HepG2 (cell line): ENCODE data around the gene HINT1. TPM values are rescaled to one million over a fixed set of nuclear protein-coding genes. Genes with fewer than 3 reads are reported as not detected.
A peak's percentile ranks its signal among the peaks of the same experiment; 100 is the strongest.

Experiments used
- CENPT ChIP-seq: sonication (generic); formaldehyde crosslinking; IDR thresholded peaks from 2 replicates; pipeline ENCODE4 v1.8.0; 2022; ENCODE audit warnings: low read depth, mild to moderate bottlenecking, moderate library complexity, missing genetic modification reagents
- ELF1 ChIP-seq: sonication (generic); formaldehyde crosslinking; IDR thresholded peaks from 2 replicates; pipeline ENCODE4 v1.4.0; 2020; ENCODE audit warnings: missing genetic modification reagents
- HNF1A ChIP-seq, 2 experiments: sonication (generic) in 1 of 2; formaldehyde crosslinking in 1 of 2; IDR thresholded peaks; 2 replicates each; pipeline versions ENCODE4 v1.4.0 to v1.6.1; 2016 to 2020; ENCODE audit warnings: borderline replicate concordance in 1 of 2, low read depth in 1 of 2, mild to moderate bottlenecking in 1 of 2, missing genetic modification reagents in 1 of 2
- HNRNPK ChIP-seq: fragments of 200-400 bp; formaldehyde crosslinking; IDR thresholded peaks from 2 replicates; pipeline ENCODE4 v1.6.1; 2018; ENCODE audit warnings: low read length, low read depth, moderate library complexity, mild to moderate bottlenecking; ENCODE audit not compliant: poor library complexity, severe bottlenecking
- MED8 ChIP-seq: sonication (generic); formaldehyde crosslinking; IDR thresholded peaks from 2 replicates; pipeline ENCODE4 v1.8.1; 2023; ENCODE audit warnings: mild to moderate bottlenecking, missing genetic modification reagents; ENCODE audit not compliant: insufficient replicate concordance
- MTF2 ChIP-seq: sonication (generic); formaldehyde crosslinking; IDR thresholded peaks from 2 replicates; pipeline ENCODE4 v1.5.0; 2020; ENCODE audit warnings: missing genetic modification reagents, borderline replicate concordance
- NFAT5 ChIP-seq: sonication (generic); formaldehyde crosslinking; IDR thresholded peaks from 2 replicates; pipeline ENCODE4 v1.4.0; 2020; ENCODE audit warnings: missing genetic modification reagents
- NKX3-1 ChIP-seq: sonication (generic); formaldehyde crosslinking; IDR thresholded peaks from 2 replicates; pipeline ENCODE4 v1.5.0; 2020; ENCODE audit warnings: missing genetic modification reagents
- NR2F1 ChIP-seq, 2 experiments: fragments of 450-650 bp in 1 of 2; formaldehyde crosslinking in 1 of 2; IDR thresholded peaks; 2 replicates each; pipeline versions ENCODE4 v1.5.0 to v1.6.1; 2016 to 2020; ENCODE audit warnings: mild to moderate bottlenecking in 1 of 2, missing compliant biosample characterization in 1 of 2, missing genetic modification reagents in 1 of 2, moderate library complexity in 1 of 2
- PCBP1 ChIP-seq: fragments of 200-400 bp; formaldehyde crosslinking; IDR thresholded peaks from 2 replicates; pipeline ENCODE4 v1.6.1; 2017; ENCODE audit warnings: mild to moderate bottlenecking, low read depth, low read length, borderline replicate concordance
- SAFB2 ChIP-seq: sonication (generic); formaldehyde crosslinking; IDR thresholded peaks from 2 replicates; pipeline ENCODE4 v1.5.1; 2020; ENCODE audit warnings: missing genetic modification reagents, low read depth, mild to moderate bottlenecking, borderline replicate concordance
- TBX3 ChIP-seq: fragments of 450-650 bp; IDR thresholded peaks from 2 replicates; pipeline ENCODE4 v1.6.1; 2017; ENCODE audit warnings: antibody characterized with exemption, mild to moderate bottlenecking, inconsistent platforms, borderline replicate concordance
- USF2 ChIP-seq, 2 experiments: sonication (generic) in 1 of 2; formaldehyde crosslinking in 1 of 2; IDR thresholded peaks; 2 replicates each; pipeline versions ENCODE4 v1.5.1 to v1.6.1; 2011 to 2020; ENCODE audit warnings: borderline replicate concordance in 1 of 2, low read depth in 1 of 2, low read length in 1 of 2, mild to moderate bottlenecking in 1 of 2, missing genetic modification reagents in 1 of 2, moderate library complexity in 1 of 2
- ZSCAN21 ChIP-seq: sonication (generic); formaldehyde crosslinking; IDR thresholded peaks from 2 replicates; pipeline ENCODE4 v1.8.0; 2022; ENCODE audit warnings: mild to moderate bottlenecking, missing genetic modification reagents, moderate library complexity, borderline replicate concordance
- polyA plus RNA-seq, 8 experiments: library from polyadenylated mRNA; depleted of rRNA in 3 of 8; stranded (reverse) in 7 of 8; unstranded in 1 of 8; fragments of >200 nt; fragmentation: Illumina TruSeq in 4 of 8; extraction: Trizol in 4 of 8; gene quantifications; 2 replicates each; pipeline versions ENCODE4 v1.2.1 to v1.2.3, GENCODE V29; 2011 to 2016; ENCODE audit warnings: low read depth in 4 of 8, missing spikeins in 1 of 8, mixed read lengths in 1 of 8; ENCODE audit not compliant: insufficient read depth in 1 of 8
- total RNA-seq, 5 experiments: library from RNA; depleted of rRNA; stranded (reverse); fragments of >200 nt; fragmentation: Illumina TruSeq; extraction: Trizol; gene quantifications; 2 replicates each; pipeline ENCODE4 v1.2.3, GENCODE V29; 2016; ENCODE audit warnings: low read depth in 1 of 5

Gene HINT1
- total and polyA plus RNA-seq, 2 of the 13 experiments (the other 11 are each of a cell fraction or from before 2014, with no cell fraction given): 428 to 997 TPM

- TF ChIP-seq NFAT5 (CRISPR knock-in tag) (no peak), NKX3-1 (no peak), SAFB2 (CRISPR knock-in tag) (no peak), ZSCAN21 (CRISPR knock-in tag) (no peak), USF2 (IDR thresholded peaks at IDR 0.05; ENCODE audit: low read depth, low read length) (no peak), USF2 (CRISPR knock-in tag; IDR thresholded peaks at IDR 0.05; ENCODE audit: borderline replicate concordance) (no peak), CENPT (CRISPR knock-in tag) (no peak), MTF2 (CRISPR knock-in tag) (no peak), NR2F1 (CRISPR knock-in tag; IDR thresholded peaks at IDR 0.05) (no peak), MED8 (no peak), HNF1A (IDR thresholded peaks at IDR 0.05; ENCODE audit: low read depth) (no peak), HNF1A (CRISPR knock-in tag; IDR thresholded peaks at IDR 0.05; ENCODE audit: borderline replicate concordance) (no peak), HNRNPK (no peak), PCBP1 (no peak), ELF1 (peak; percentile 38; the same call in 1 of the 2 replicates), TBX3 (no peak)
Measured at GRCh38 chr5:131163276-131164119, 1.6 kb downstream of the HINT1 start (continued).
